Common myeloid progenitor, CD34-positive (primary cell): ENCODE data around the gene TRIM63.

Source experiments
- CTCF ChIA-PET: fragments of 350-600 bp; sonication (Branson Sonifier 250); formaldehyde crosslinking; loops from one replicate; lab custom pipeline; 2021; ENCODE audit warnings: antibody characterized with exemption; lab: Charles Lee
- POLR2A ChIA-PET: fragments of 350-600 bp; sonication (Branson Sonifier 250); formaldehyde crosslinking; loops from one replicate; lab custom pipeline; 2021; ENCODE audit warnings: antibody characterized with exemption; lab: Charles Lee
- DNase-seq, 3 donors: peaks; one replicate each; pipeline versions ENCODE4 v3.0.0 to v3.0.0-alpha.2; 2013
- H3K27ac ChIP-seq, 2 experiments: 1 replicate in 1 of 2; 2 replicates in 1 of 2; pipeline ENCODE4 v1.7.0; 2013; ENCODE audit warnings: inconsistent platforms in 2 of 2, low read length in 2 of 2, mild to moderate bottlenecking in 2 of 2, low read depth in 1 of 2, moderate library complexity in 1 of 2; ENCODE audit not compliant: severe bottlenecking in 2 of 2, insufficient read depth in 1 of 2, poor library complexity in 1 of 2
- H3K27me3 ChIP-seq, 5 experiments: replicated peaks in 2 of 5; 1 replicate in 3 of 5; 2 replicates in 2 of 5; pipeline versions ENCODE4 v1.6.1 to v1.7.0; 2013; ENCODE audit warnings: low read length in 4 of 5, mild to moderate bottlenecking in 2 of 5, moderate library complexity in 2 of 5, inconsistent platforms in 1 of 5; ENCODE audit not compliant: insufficient read depth in 5 of 5, control insufficient read depth in 4 of 5
- H3K36me3 ChIP-seq, 4 experiments: 1 replicate in 2 of 4; 2 replicates in 2 of 4; pipeline versions ENCODE4 v1.6.1 to v1.7.0; 2013; ENCODE audit warnings: low read length in 3 of 4, control low read depth in 1 of 4, mild to moderate bottlenecking in 1 of 4; ENCODE audit not compliant: control insufficient read depth in 4 of 4, insufficient read depth in 4 of 4
- H3K4me1 ChIP-seq, 4 experiments: 1 replicate in 3 of 4; 2 replicates in 1 of 4; pipeline versions ENCODE4 v1.6.1 to v1.7.1; 2013; ENCODE audit warnings: low read length in 3 of 4, mild to moderate bottlenecking in 3 of 4, control low read depth in 1 of 4, inconsistent platforms in 1 of 4, moderate library complexity in 1 of 4; ENCODE audit not compliant: control insufficient read depth in 4 of 4, insufficient read depth in 4 of 4; ENCODE audit errors: control extremely low read depth in 1 of 4
- H3K4me3 ChIP-seq, 7 experiments: 1 replicate in 4 of 7; 2 replicates in 3 of 7; pipeline versions ENCODE4 v1.5.1 to v1.7.0; 2013; ENCODE audit warnings: mild to moderate bottlenecking in 7 of 7, low read length in 6 of 7, moderate library complexity in 6 of 7, inconsistent platforms in 2 of 7, low read depth in 2 of 7, control low read depth in 1 of 7; ENCODE audit not compliant: insufficient read depth in 4 of 7, control insufficient read depth in 1 of 7; ENCODE audit errors: extremely low read depth in 1 of 7
- H3K9me3 ChIP-seq, 5 experiments: 1 replicate in 4 of 5; 2 replicates in 1 of 5; pipeline versions ENCODE4 v1.6.1 to v1.7.1; 2013; ENCODE audit warnings: low read length in 4 of 5, mild to moderate bottlenecking in 2 of 5, inconsistent platforms in 1 of 5, low read depth in 1 of 5, moderate library complexity in 1 of 5; ENCODE audit not compliant: control insufficient read depth in 4 of 5, insufficient read depth in 2 of 5; ENCODE audit errors: control extremely low read depth in 1 of 5
- WGBS: methylation state at CpG from one replicate; pipeline ENCODE4 v1.1.5; 2013; ENCODE audit not compliant: insufficient coverage; 5-methylcytosine and 5-hydroxymethylcytosine counted together

Gene TRIM63

DNA sequence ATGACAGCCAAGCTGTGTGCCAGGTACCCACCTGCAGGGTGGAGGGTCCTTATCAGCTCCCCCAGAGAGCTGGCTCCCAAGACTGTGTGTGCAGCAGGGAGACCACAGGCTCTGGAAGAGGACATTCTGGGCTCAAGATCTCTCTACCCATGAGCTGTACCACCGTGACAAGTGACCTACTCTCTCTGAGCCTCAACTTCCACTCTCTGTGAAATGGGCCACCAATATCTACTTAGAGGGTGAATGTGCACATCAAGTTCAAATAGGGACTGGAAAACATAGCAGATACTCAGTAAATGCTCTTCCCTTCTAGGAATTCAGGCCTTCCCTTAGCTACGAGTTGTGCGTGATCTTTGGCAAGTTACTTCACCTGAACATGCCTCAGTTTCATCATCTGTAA, 23.0 kb downstream of the TRIM63 start:
- WGBS = 93% methylated on average over 3 of the region's 3 CpGs
- Histone ChIP-seq H3K4me1 (peaks cover 0 to 17% (median 10%) of the 10 kb centered on the region in 4 experiments), H3K36me3 (no peaks in the 10 kb centered on the region), H3K4me3 (no peak overlapping the region), H3K9me3 (no peaks in the 10 kb centered on the region), H3K27me3 (peaks cover 15 to 77% (median 38%) of the 10 kb centered on the region in 5 experiments), H3K27ac (no peak overlapping the region)
- ChIA-PET CTCF (interaction anchor here (0.8 to 2.8 kb wide), 4 partner anchors 11 to 23 kb away, joined by 3 to 9 read pairs (median 4); partner anchors contain the start of gene EXTL1), POLR2A (no interaction called here)
- DNase-seq = no peak

DNA sequence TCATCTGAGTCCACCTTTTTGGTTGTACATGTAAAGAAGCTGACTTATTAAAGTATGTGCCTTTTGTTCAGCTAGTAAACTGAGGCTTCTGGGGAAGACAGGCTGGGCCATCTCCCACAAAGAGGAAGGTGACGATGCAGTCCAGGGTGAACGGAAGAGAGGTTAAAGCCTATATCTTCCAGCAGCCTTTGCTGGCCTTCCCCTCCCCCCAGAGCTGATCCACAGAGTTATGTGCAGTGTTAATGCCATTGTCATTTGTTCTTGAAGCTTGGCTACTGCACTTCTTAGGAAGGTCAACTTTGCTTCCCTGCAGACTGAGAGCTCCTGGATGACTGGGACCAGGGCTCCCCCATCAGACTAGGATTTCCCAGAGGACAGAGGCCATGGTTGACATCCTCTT, 23.7 kb downstream of the TRIM63 start:
- no peak for DNase-seq
- ChIA-PET CTCF (interaction anchor here (0.8 to 2.8 kb wide), 4 partner anchors 10 to 43 kb away, joined by 3 to 9 read pairs (median 3); no protein-coding TSS in a partner anchor), POLR2A (interaction anchor here (0.6 kb wide), 1 partner anchor 62 kb away, joined by 3 read pairs; no protein-coding TSS in a partner anchor)
- Histone ChIP-seq H3K4me3 (no peak overlapping the region), H3K36me3 (no peaks in the 10 kb centered on the region), H3K9me3 (no peaks in the 10 kb centered on the region), H3K27ac (no peak overlapping the region), H3K27me3 (peaks cover 15 to 74% (median 32%) of the 10 kb centered on the region in 5 experiments), H3K4me1 (peaks cover 0 to 17% (median 10%) of the 10 kb centered on the region in 4 experiments)
- 60% methylated on average over 1 of the region's 2 CpGs for WGBS

DNA sequence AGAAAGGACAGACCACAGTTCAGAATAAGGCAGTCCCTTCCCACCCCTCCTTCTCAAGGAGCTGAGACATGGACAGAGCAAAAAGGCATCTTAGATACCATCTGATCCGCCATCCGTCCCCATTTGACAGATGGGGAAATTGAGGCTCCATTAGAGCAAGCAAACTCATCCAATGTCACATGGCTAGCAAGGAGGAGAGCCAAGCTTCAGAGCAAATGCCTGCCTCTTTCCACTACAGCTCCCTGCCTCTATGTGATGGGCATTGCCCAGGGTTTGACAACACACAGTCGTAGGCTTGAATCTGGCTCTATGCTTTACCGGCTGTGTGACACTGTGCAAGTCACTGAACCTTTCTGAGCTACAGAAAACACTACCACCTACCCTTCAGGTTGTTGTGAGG, 25.5 kb downstream of the TRIM63 start:
- 94% methylated on average over 2 of the region's 4 CpGs for WGBS
- Histone ChIP-seq H3K9me3 (no peaks in the 10 kb centered on the region), H3K27ac (no peak overlapping the region), H3K4me1 (peaks cover 0 to 17% (median 10%) of the 10 kb centered on the region in 4 experiments), H3K4me3 (no peak overlapping the region), H3K36me3 (no peaks in the 10 kb centered on the region), H3K27me3 (peaks cover 12 to 57% (median 23%) of the 10 kb centered on the region in 5 experiments)
- ChIA-PET CTCF (interaction anchor here (1.0 kb wide), 1 partner anchor 19 kb away, joined by 6 read pairs; no protein-coding TSS in a partner anchor), POLR2A (no interaction called here)
- DNase-seq = no peak

DNA sequence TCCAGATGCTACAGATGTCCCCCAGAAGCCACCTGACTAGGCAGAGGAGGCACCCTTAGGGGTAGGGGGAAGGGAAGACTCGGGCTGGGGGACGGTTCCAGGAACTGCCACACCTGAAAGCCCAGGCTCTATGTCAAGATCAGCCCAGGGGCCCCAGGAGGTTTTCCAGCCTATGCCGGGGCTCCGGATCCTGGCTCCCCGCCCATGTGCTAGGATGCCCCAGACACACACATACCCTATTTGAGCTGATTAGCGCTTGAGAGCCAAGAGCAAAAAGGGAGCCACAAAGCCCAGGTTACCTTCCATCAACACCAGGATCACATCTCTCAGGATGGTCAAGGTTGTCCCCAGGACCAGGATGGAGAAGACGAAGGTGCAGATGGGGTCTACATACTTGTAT, 26.0 kb downstream of the TRIM63 start:
- DNase-seq = no peak
- 91% methylated on average over 5 of the region's 7 CpGs for WGBS
- POLR2A ChIA-PET = no interaction called here
- H3K9me3 ChIP-seq = no peaks in the 10 kb centered on the region
- H3K27me3 ChIP-seq = peaks cover 12 to 51% (median 21%) of the 10 kb centered on the region in 5 experiments
- CTCF ChIA-PET = interaction anchor here (0.7 to 1.0 kb wide), 2 partner anchors 20 to 176 kb away, joined by 5 to 6 read pairs; no protein-coding TSS in a partner anchor
- H3K27ac ChIP-seq = no peak overlapping the region
- H3K4me1 ChIP-seq = peaks cover 0 to 15% (median 11%) of the 10 kb centered on the region in 4 experiments
- H3K4me3 ChIP-seq = no peak overlapping the region
- H3K36me3 ChIP-seq = no peaks in the 10 kb centered on the region

DNA sequence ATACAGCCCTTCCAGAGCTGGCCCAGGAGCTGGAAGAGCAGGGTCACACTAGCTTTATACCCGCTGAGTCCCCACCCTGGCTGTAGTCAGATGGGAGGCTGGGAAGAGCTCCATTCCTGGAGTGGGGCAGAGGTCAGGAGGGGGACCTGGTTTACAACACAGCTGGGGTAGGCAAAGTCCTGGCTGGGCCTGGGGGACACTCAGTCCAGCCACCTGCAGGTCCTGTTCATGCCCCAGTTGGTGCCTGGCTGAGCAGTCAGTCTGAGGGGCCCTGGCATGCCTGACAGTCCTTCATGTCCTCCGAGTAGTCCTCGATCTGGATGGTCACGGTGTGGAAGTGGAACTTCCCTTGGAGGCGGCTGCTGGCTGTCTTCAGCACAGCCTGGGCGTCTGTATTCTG, 28.5 kb downstream of the TRIM63 start:
- 88% methylated on average over 3 of the region's 6 CpGs for WGBS
- CTCF ChIA-PET = interaction anchor here (1.3 to 1.6 kb wide), 2 partner anchors 9 to 124 kb away, joined by 4 to 7 read pairs; no protein-coding TSS in a partner anchor
- POLR2A ChIA-PET = no interaction called here

DNA sequence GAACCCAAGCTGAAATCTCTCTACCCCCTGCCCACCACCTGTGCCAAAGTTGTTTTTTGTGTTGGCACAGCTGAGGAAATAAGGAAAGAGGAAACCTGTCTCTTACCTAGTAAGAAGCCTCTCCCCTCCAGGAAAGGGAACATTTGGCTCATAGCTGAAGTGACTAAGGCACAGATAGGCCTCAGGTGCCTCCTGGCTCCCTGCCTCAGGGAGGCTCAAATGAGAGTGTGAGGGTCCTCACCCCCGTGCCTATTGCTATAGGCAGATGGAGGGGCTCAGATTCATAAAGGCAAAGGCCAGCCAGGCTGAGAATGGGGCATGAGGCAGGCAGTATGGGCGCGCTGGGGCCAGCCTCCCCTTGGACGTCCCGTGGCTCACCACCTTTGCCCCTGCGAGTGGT, 29.0 kb downstream of the TRIM63 start:
- no peak for DNase-seq
- Histone ChIP-seq H3K27me3 (peaks cover 0 to 29% (median 19%) of the 10 kb centered on the region in 5 experiments), H3K4me1 (peaks cover 0 to 20% (median 14%) of the 10 kb centered on the region in 4 experiments), H3K27ac (no peak overlapping the region), H3K36me3 (no peaks in the 10 kb centered on the region), H3K4me3 (no peak overlapping the region), H3K9me3 (no peaks in the 10 kb centered on the region)
- ChIA-PET POLR2A (no interaction called here), CTCF (interaction anchor here (1.3 to 1.6 kb wide), 2 partner anchors 9 to 125 kb away, joined by 4 to 7 read pairs; no protein-coding TSS in a partner anchor)
- 98% methylated on average over 5 of the region's 6 CpGs for WGBS

More for the DNA sequence above, 28.5 kb downstream of the TRIM63 start:
- peaks cover 2 to 32% (median 19%) of the 10 kb centered on the region in 5 experiments for H3K27me3 ChIP-seq
- no peaks in the 10 kb centered on the region for H3K36me3 ChIP-seq
- H3K9me3 ChIP-seq = no peaks in the 10 kb centered on the region
- no peak overlapping the region for H3K27ac ChIP-seq
- no peak overlapping the region for H3K4me3 ChIP-seq
- H3K4me1 ChIP-seq = peaks cover 0 to 20% (median 14%) of the 10 kb centered on the region in 4 experiments
- DNase-seq = no peak

DNA sequence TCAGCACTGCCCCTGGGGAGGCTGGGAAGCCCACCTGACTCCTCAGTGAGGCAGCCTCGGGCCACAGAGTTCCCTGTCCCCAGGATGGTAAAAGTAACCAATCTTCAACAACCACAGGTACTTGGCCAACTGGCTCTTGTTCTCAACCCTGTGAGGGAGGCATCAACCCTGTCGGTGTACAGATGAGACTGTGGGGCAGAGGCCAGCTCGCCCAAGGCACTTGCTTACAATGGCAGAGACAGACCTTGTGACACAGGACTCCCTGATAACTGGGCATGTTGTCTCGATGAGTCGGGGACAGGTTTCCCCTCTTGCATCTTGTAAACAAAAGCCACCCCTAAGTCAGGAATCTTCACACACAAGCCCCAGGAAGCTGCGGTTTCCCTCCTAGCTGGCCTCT, 29.5 kb downstream of the TRIM63 start:
- H3K4me3 ChIP-seq = no peak overlapping the region
- no peak overlapping the region for H3K27ac ChIP-seq
- ChIA-PET CTCF (interaction anchor here (1.3 kb wide), 1 partner anchor 125 kb away, joined by 4 read pairs; no protein-coding TSS in a partner anchor), POLR2A (no interaction called here)
- H3K9me3 ChIP-seq = no peaks in the 10 kb centered on the region
- H3K27me3 ChIP-seq = peaks cover 0 to 24% (median 17%) of the 10 kb centered on the region in 5 experiments
- H3K36me3 ChIP-seq = no peaks in the 10 kb centered on the region
- WGBS = 81% methylated on average over 4 of the region's 6 CpGs
- no peak for DNase-seq
- H3K4me1 ChIP-seq = peaks cover 0 to 20% (median 14%) of the 10 kb centered on the region in 4 experiments
